CD14-positive monocyte (primary cell): ENCODE data around the gene MLXIP. TPM values are rescaled to one million over a fixed set of nuclear protein-coding genes. Genes with fewer than 3 reads are reported as not detected.

Source experiments
- DNase-seq, 3 donors: peaks; one replicate each; pipeline ENCODE4 v3.0.0-alpha.2; 2011 to 2022
- H2AFZ ChIP-seq: 2 replicates; pipeline ENCODE4 v1.6.0; 2012; ENCODE audit warnings: mild to moderate bottlenecking, low read depth, low read length, inconsistent platforms; ENCODE audit not compliant: insufficient read depth, poor library complexity, severe bottlenecking
- H3K27ac ChIP-seq, 2 donors: 1 replicate in 1 of 2; 2 replicates in 1 of 2; pipeline ENCODE4 v1.5.1; 2012 to 2013; ENCODE audit warnings: low read length in 2 of 2, control low read depth in 1 of 2, inconsistent platforms in 1 of 2, low read depth in 1 of 2, mild to moderate bottlenecking in 1 of 2
- H3K27me3 ChIP-seq, 2 donors: one replicate each; pipeline versions ENCODE4 v1.6.0 to v1.6.1; 2011 to 2013; ENCODE audit warnings: low read length in 2 of 2; ENCODE audit not compliant: control insufficient read depth in 2 of 2, insufficient read depth in 2 of 2
- H3K36me3 ChIP-seq, 2 donors: replicated peaks in 1 of 2; 1 replicate in 1 of 2; 2 replicates in 1 of 2; pipeline versions ENCODE4 v1.5.1 to v1.6.1; 2012 to 2013; ENCODE audit warnings: low read length in 2 of 2, control low read depth in 1 of 2, inconsistent platforms in 1 of 2, mild to moderate bottlenecking in 1 of 2; ENCODE audit not compliant: insufficient read depth in 2 of 2, control insufficient read depth in 1 of 2
- H3K4me1 ChIP-seq, 2 donors: 1 replicate in 1 of 2; 2 replicates in 1 of 2; pipeline versions ENCODE4 v1.5.1 to v1.6.1; 2012 to 2013; ENCODE audit warnings: low read length in 2 of 2, control low read depth in 1 of 2, inconsistent platforms in 1 of 2, mild to moderate bottlenecking in 1 of 2, moderate library complexity in 1 of 2; ENCODE audit not compliant: insufficient read depth in 2 of 2, control insufficient read depth in 1 of 2
- H3K4me2 ChIP-seq: replicated peaks from 2 replicates; pipeline ENCODE3; 2012; ENCODE audit warnings: low read length, moderate library complexity, mild to moderate bottlenecking; ENCODE audit not compliant: poor library complexity, severe bottlenecking; ENCODE audit errors: extremely low read depth
- H3K4me3 ChIP-seq, 3 experiments: fragments of 200-600 bp in 1 of 3; sonication (generic) in 1 of 3; replicated peaks in 1 of 3; 1 replicate in 2 of 3; 2 replicates in 1 of 3; pipeline ENCODE4 v1.5.1; 2011 to 2013; ENCODE audit warnings: low read length in 3 of 3, mild to moderate bottlenecking in 3 of 3, control low read depth in 2 of 3, low read depth in 2 of 3, inconsistent platforms in 1 of 3, moderate library complexity in 1 of 3
- H3K79me2 ChIP-seq: 2 replicates; pipeline ENCODE4 v1.6.0; 2012; ENCODE audit warnings: mild to moderate bottlenecking, control low read depth, inconsistent platforms, low read length, moderate library complexity; ENCODE audit not compliant: insufficient read depth
- H3K9ac ChIP-seq: 2 replicates; pipeline ENCODE4 v1.6.0; 2017; ENCODE audit warnings: low read length, mild to moderate bottlenecking; ENCODE audit not compliant: insufficient read depth, poor library complexity, severe bottlenecking
- H3K9me3 ChIP-seq, 2 donors: replicated peaks in 1 of 2; 1 replicate in 1 of 2; 2 replicates in 1 of 2; pipeline versions ENCODE4 v1.5.1 to v1.6.1; 2012 to 2013; ENCODE audit warnings: low read length in 2 of 2, control low read depth in 1 of 2; ENCODE audit not compliant: control insufficient read depth in 1 of 2, insufficient read depth in 1 of 2
- H4K20me1 ChIP-seq: 2 replicates; pipeline ENCODE4 v1.6.0; 2012; ENCODE audit warnings: mild to moderate bottlenecking, low read length, control low read depth, moderate library complexity; ENCODE audit not compliant: insufficient read depth
- H3K27ac Mint-ChIP-seq, 7 donors: one replicate each; pipeline ENCODE4 v1.8.0; 2020; ENCODE audit warnings: mild to moderate bottlenecking in 7 of 7, mixed read lengths in 7 of 7, moderate library complexity in 6 of 7, inconsistent platforms in 2 of 7
- H3K27me3 Mint-ChIP-seq, 3 donors: one replicate each; pipeline ENCODE4 v1.8.0; 2021 to 2022; ENCODE audit warnings: low read depth in 3 of 3, mild to moderate bottlenecking in 3 of 3, mixed read lengths in 3 of 3, moderate library complexity in 3 of 3, inconsistent platforms in 1 of 3
- H3K36me3 Mint-ChIP-seq, 2 donors: one replicate each; pipeline ENCODE4 v1.8.0; 2020; ENCODE audit warnings: mixed read lengths in 2 of 2, inconsistent platforms in 1 of 2, mild to moderate bottlenecking in 1 of 2
- H3K4me1 Mint-ChIP-seq: one replicate; pipeline ENCODE4 v1.8.0; 2020; ENCODE audit warnings: mild to moderate bottlenecking, mixed read lengths
- H3K4me3 Mint-ChIP-seq, 2 donors: one replicate each; pipeline ENCODE4 v1.8.0; 2020; ENCODE audit warnings: mild to moderate bottlenecking in 2 of 2, mixed read lengths in 2 of 2, moderate library complexity in 1 of 2
- H3K9me3 Mint-ChIP-seq, 7 donors: one replicate each; pipeline ENCODE4 v1.8.0; 2020 to 2022; ENCODE audit warnings: mixed read lengths in 7 of 7, mild to moderate bottlenecking in 6 of 7, moderate library complexity in 6 of 7, inconsistent platforms in 2 of 7
- WGBS: methylation state at CpG from one replicate; pipeline ENCODE4 v1.1.5; 2013; ENCODE audit warnings: missing lambda C conversion rate; ENCODE audit not compliant: insufficient coverage; 5-methylcytosine and 5-hydroxymethylcytosine counted together
- intact Hi-C, 2 donors: fragments of 100-400 bp; cut with micrococcal nuclease; formaldehyde crosslinking; loops; one replicate each; pipeline versions ENCODE4 v1.15.0 to v1.15.1; 2023
- polyA plus RNA-seq, 3 donors: library from polyadenylated mRNA; depleted of rRNA in 1 of 3; unstranded in 2 of 3; stranded (reverse) in 1 of 3; fragments of 300-500 nt in 2 of 3; fragments of >200 nt in 1 of 3; fragmentation: Illumina TruSeq in 2 of 3; gene quantifications; 1 replicate in 2 of 3; 2 replicates in 1 of 3; pipeline ENCODE4 v1.2.3, GENCODE V29; 2012 to 2021
- TF ChIP-seq, protein P1 (sequence below): fragments of 200-600 bp; IDR thresholded peaks from one replicate; pipeline ENCODE4 v1.8.0; 2022; ENCODE audit warnings: antibody characterized with exemption, mild to moderate bottlenecking

Gene MLXIP
- polyA plus RNA-seq, 3 donors: 4.5 to 44.8 (median 4.6) TPM

DNA sequence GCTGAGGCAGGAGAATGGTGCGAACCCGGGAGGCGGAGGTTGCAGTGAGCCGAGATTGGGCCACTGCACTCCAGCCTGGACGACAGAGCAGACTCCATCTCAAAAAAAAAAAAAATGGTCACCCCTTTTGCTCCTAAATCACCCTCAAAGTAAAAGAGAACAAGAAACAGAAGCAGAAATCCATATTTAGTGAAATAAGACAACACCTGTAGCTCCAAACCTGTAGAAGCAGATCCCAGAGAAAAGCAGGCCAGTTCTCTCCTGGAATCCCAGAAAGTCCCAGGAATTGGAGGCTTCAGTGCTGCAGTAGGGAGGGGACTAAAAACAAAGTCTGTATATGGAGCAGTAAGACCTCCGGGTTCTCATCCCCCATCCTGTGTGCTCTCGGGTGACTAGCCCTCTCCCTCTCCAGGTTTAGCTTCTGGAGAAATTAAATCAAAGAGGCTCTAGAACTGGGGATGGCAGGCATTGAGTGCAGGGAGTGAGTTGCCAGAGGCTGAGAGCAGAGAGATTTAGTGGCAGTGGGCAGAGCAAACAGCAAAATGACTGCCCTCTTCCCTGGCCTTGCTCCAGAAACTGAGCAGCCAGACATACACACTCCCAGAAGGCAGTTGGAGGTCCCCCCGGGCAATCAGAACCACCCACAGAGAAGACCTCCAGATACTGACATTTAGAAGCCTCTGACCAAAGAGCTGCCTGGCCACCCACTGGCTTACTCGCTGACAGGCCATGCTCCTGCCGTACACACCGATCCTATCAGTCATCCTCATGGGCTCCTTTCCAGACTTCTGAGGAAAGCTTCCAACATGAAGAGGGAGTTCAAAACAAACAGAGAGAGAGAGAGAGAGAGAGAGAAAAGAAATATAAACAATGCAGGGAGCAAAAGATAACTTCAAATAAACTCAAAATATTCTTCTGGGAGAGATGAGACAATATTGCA lies 6.3 kb upstream of the MLXIP start:
- Histone ChIP-seq H2AFZ (peak overlapping the region; percentile 3), H3K9me3 (no peaks in the 10 kb centered on the region), H3K27ac (no peak overlapping the region), H4K20me1 (no peaks in the 10 kb centered on the region), H3K4me2 (no peak overlapping the region), H3K4me1 (peaks cover 16 to 21% of the 10 kb centered on the region in 2 donors), H3K27me3 (no peaks in the 10 kb centered on the region), H3K36me3 (no peaks in the 10 kb centered on the region), H3K4me3 (no peak overlapping the region), H3K9ac (no peak overlapping the region), H3K79me2 (no peaks in the 10 kb centered on the region)
- no peaks in the 10 kb centered on the region for H3K36me3 Mint-ChIP-seq
- WGBS: 93% methylated on average over 5 of the region's 11 CpGs
- peaks cover 1 to 7% (median 5%) of the 10 kb centered on the region in 3 donors for H3K27me3 Mint-ChIP-seq
- H3K9me3 Mint-ChIP-seq: peaks cover 0 to 3% (median 2%) of the 10 kb centered on the region in 7 donors
- no peak overlapping the region for H3K4me3 Mint-ChIP-seq
- TF ChIP-seq, protein P1, sequence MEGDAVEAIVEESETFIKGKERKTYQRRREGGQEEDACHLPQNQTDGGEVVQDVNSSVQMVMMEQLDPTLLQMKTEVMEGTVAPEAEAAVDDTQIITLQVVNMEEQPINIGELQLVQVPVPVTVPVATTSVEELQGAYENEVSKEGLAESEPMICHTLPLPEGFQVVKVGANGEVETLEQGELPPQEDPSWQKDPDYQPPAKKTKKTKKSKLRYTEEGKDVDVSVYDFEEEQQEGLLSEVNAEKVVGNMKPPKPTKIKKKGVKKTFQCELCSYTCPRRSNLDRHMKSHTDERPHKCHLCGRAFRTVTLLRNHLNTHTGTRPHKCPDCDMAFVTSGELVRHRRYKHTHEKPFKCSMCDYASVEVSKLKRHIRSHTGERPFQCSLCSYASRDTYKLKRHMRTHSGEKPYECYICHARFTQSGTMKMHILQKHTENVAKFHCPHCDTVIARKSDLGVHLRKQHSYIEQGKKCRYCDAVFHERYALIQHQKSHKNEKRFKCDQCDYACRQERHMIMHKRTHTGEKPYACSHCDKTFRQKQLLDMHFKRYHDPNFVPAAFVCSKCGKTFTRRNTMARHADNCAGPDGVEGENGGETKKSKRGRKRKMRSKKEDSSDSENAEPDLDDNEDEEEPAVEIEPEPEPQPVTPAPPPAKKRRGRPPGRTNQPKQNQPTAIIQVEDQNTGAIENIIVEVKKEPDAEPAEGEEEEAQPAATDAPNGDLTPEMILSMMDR: no peak
- no peak for DNase-seq
- peaks cover 30% of the 10 kb centered on the region for H3K4me1 Mint-ChIP-seq
- peak overlapping the region in 1 of 7 donors; percentile 83 for H3K27ac Mint-ChIP-seq
- intact Hi-C loops: no loop called here

DNA sequence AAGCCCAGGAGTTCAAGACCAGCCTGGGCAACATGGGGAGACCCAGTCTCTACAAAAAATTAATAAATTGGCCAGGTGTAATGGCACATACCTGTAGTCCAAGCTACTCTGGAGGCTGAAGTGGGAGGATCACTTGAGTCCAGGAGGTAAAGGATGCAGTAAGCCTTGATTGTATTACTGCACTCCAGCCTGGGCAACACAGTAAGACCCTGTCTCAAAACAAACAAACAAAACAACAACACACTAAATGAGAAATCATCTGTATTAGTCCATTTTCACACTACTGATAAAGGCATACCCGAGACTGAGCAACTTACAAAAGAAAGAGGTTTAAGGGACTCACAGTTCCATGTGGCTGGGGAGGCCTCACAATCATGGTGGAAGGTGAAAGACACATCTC lies 4.7 kb upstream of the MLXIP start:
- DNase-seq: no peak
- no peaks in the 10 kb centered on the region for H3K36me3 ChIP-seq
- peaks cover 6% of the 10 kb centered on the region for H3K79me2 ChIP-seq
- TF ChIP-seq, protein P1: no peak
- Mint-ChIP-seq H3K9me3 (peaks cover 0 to 3% (median 2%) of the 10 kb centered on the region in 7 donors), H3K4me1 (peaks cover 24% of the 10 kb centered on the region), H3K27ac (peak overlapping the region in 2 of 7 donors; percentile 10 to 35), H3K4me3 (no peak overlapping the region), H3K27me3 (peaks cover 0 to 4% (median 3%) of the 10 kb centered on the region in 3 donors), H3K36me3 (no peaks in the 10 kb centered on the region)
- peaks cover 17 to 22% of the 10 kb centered on the region in 2 donors for H3K4me1 ChIP-seq
- no peak overlapping the region for H3K27ac ChIP-seq
- no peak overlapping the region for H3K9ac ChIP-seq
- intact Hi-C loops: no loop called here
- no peaks in the 10 kb centered on the region for H3K9me3 ChIP-seq
- no peaks in the 10 kb centered on the region for H3K27me3 ChIP-seq
- no peak overlapping the region for H2AFZ ChIP-seq
- WGBS: no CpG with 5 or more reads among the region's 1 CpG
- no peak overlapping the region for H3K4me2 ChIP-seq
- no peak overlapping the region for H3K4me3 ChIP-seq
- no peaks in the 10 kb centered on the region for H4K20me1 ChIP-seq
